ENCODE results near the gene UCN.
"Not testable (repeated sequence)": the region's sequence is repeated elsewhere in the genome, so short reads cannot be mapped to it uniquely, and the experiment has no call there.

The UCN gene

GRCh38 chr2:27284996-27285395, 23.2 kb downstream of the UCN start:
- DNase-seq (ENCODE audit: low read depth in 2 of 2), result no peak

GRCh38 chr2:27282892-27283291, 25.4 kb downstream of the UCN start:
- no peak for DNase-seq (ENCODE audit: low read depth in 2 of 2)

GRCh38 chr2:27281855-27282559, 26.2 kb downstream of the UCN start, which contains the start of gene TRIM54:
Gene TRIM54, plus strand, starts transcription at chr2:27282429. Its CDS starts 303 bp downstream, at chr2:27282732.
- DNase-seq (ENCODE audit: low read depth in 2 of 2), result no peak

GRCh38 chr2:27281442-27281841, 26.8 kb downstream of the UCN start:
- no peak for DNase-seq (ENCODE audit: low read depth in 2 of 2)

- no peak for DNase-seq (ENCODE audit: low read depth in 2 of 2)
Observed at GRCh38 chr2:27280826-27281225, 27.4 kb downstream of the UCN start.

- DNase-seq (ENCODE audit: low read depth in 2 of 2), result no peak
Observed at GRCh38 chr2:27278010-27278409, 30.2 kb downstream of the UCN start.

GRCh38 chr2:27275211-27276150, 32.8 kb downstream of the UCN start, which contains the start of gene DNAJC5G:
Gene DNAJC5G, plus strand, starts transcription at chr2:27275433. Its CDS starts 1,296 bp downstream, at chr2:27276729.
- DNase-seq (ENCODE audit: low read depth in 2 of 2), result no peak

GRCh38 chr2:27272537-27273522, 35.4 kb downstream of the UCN start:
- DNase-seq (ENCODE audit: low read depth in 2 of 2), result not testable (repeated sequence)

- no peak for DNase-seq (ENCODE audit: low read depth in 2 of 2)
Observed at GRCh38 chr2:27271631-27272340, 36.5 kb downstream of the UCN start.

- DNase-seq (ENCODE audit: low read depth in 2 of 2), result no peak
Observed at GRCh38 chr2:27270670-27271069, 37.6 kb downstream of the UCN start.

- DNase-seq (ENCODE audit: low read depth in 2 of 2), result no peak
Observed at GRCh38 chr2:27270131-27270530, 38.1 kb downstream of the UCN start.

GRCh38 chr2:27268296-27268695, 39.9 kb downstream of the UCN start:
- DNase-seq (ENCODE audit: low read depth in 2 of 2), result not testable (repeated sequence)

- no peak for DNase-seq (ENCODE audit: low read depth in 2 of 2)
Observed at GRCh38 chr2:27265536-27265870, 42.7 kb downstream of the UCN start.

GRCh38 chr2:27264753-27265535, 43.3 kb downstream of the UCN start:
- DNase-seq (ENCODE audit: low read depth in 2 of 2), result peak; percentile 19 to 29

GRCh38 chr2:27264253-27264752, 43.9 kb downstream of the UCN start:
- DNase-seq (ENCODE audit: low read depth in 2 of 2), result no peak

- no peak for DNase-seq (ENCODE audit: low read depth in 2 of 2)
Observed at GRCh38 chr2:27263287-27264252, 44.7 kb downstream of the UCN start.

GRCh38 chr2:27262379-27263286, 45.6 kb downstream of the UCN start, which contains the start of gene SLC30A3:
Gene SLC30A3, minus strand, starts transcription at chr2:27263047. Its CDS starts 141 bp downstream, at chr2:27262906.
- peak; percentile 41 to 44 for DNase-seq (ENCODE audit: low read depth in 2 of 2)

- no peak for DNase-seq (ENCODE audit: low read depth in 2 of 2)
Observed at GRCh38 chr2:27261926-27262298, 46.3 kb downstream of the UCN start.
